ENCODE results near the gene LYAR.

DNA sequence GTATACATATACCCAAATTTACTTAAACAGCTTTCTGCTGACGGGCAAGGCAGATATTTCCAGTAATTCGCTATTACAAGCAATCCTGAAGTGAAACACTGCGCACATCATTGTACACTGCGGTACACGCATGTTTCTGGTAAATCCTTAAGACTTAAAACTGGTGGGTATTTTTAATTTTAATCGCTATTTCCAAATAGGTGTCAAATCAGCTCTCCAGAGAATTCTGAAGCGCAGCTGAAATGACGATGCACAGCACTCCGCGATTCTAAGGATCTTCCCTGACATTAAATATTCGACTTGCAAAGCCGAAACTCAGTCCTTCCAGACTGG, 42.3 kb downstream of the LYAR start:
- TF ChIP-seq, protein P1, sequence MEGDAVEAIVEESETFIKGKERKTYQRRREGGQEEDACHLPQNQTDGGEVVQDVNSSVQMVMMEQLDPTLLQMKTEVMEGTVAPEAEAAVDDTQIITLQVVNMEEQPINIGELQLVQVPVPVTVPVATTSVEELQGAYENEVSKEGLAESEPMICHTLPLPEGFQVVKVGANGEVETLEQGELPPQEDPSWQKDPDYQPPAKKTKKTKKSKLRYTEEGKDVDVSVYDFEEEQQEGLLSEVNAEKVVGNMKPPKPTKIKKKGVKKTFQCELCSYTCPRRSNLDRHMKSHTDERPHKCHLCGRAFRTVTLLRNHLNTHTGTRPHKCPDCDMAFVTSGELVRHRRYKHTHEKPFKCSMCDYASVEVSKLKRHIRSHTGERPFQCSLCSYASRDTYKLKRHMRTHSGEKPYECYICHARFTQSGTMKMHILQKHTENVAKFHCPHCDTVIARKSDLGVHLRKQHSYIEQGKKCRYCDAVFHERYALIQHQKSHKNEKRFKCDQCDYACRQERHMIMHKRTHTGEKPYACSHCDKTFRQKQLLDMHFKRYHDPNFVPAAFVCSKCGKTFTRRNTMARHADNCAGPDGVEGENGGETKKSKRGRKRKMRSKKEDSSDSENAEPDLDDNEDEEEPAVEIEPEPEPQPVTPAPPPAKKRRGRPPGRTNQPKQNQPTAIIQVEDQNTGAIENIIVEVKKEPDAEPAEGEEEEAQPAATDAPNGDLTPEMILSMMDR (conservative IDR thresholded peaks at IDR 0.05; ENCODE audit: low read depth, low read length): no peak
- TF ChIP-seq EZH2 (IDR thresholded peaks at IDR 0.05; ENCODE audit: borderline replicate concordance, low read depth, low read length, poor library complexity, severe bottlenecking): no peak

All from A673 (cell line).